SK-N-SH (cell line): ENCODE measurements around the gene INSRR. TPM values are rescaled to one million over a fixed set of nuclear protein-coding genes. Genes with fewer than 3 reads are reported as not detected.

Experiments
- CTCF ChIA-PET: fragments of 300-600, 350-600 bp; formaldehyde crosslinking; extraction: SDS; loops from one replicate; lab custom pipeline; 2021; lab: Yijun Ruan, JAX
- POLR2A ChIA-PET: fragments of 350-600 bp; sonication (Branson Sonifier 250); formaldehyde crosslinking; extraction: SDS; loops from one replicate; lab custom pipeline; 2020; ENCODE audit warnings: antibody characterized with exemption, inconsistent platforms; lab: Yijun Ruan, JAX
- DNase-seq: peaks from one replicate; pipeline ENCODE4 v3.0.0; 2012
- H2AFZ ChIP-seq: fragments of 200-600 bp; sonication (generic); 2 replicates; pipeline ENCODE4 v1.8.1; 2016; ENCODE audit warnings: antibody characterized with exemption, mild to moderate bottlenecking, low read depth
- H3F3A ChIP-seq: fragments of 200-600 bp; sonication (generic); replicated peaks from 2 replicates; pipeline ENCODE3; 2016; ENCODE audit warnings: antibody characterized with exemption, mild to moderate bottlenecking; ENCODE audit not compliant: insufficient read depth
- H3K27ac ChIP-seq, 2 experiments: fragments of 200-500 bp in 1 of 2; fragments of 200-600 bp in 1 of 2; sonication (Bioruptor generic) in 1 of 2; sonication (generic), shearing (Covaris generic) in 1 of 2; 2 replicates each; pipeline versions ENCODE4 v1.5.1 to v1.6.1; 2014 to 2016; ENCODE audit warnings: low read depth in 2 of 2, inconsistent platforms in 1 of 2, low read length in 1 of 2, mild to moderate bottlenecking in 1 of 2, mixed read lengths in 1 of 2
- H3K27me3 ChIP-seq: fragments of 200-600 bp; sonication (generic), shearing (Covaris generic); 2 replicates; pipeline ENCODE4 v1.6.1; 2016; ENCODE audit warnings: mixed run types; ENCODE audit not compliant: insufficient read depth
- H3K36me3 ChIP-seq, 2 experiments: fragments of 200-500 bp in 1 of 2; fragments of 200-600 bp in 1 of 2; sonication (Bioruptor generic) in 1 of 2; sonication (generic) in 1 of 2; replicated peaks in 1 of 2; 2 replicates each; pipeline versions ENCODE3 to v1.5.1; 2014 to 2016; ENCODE audit warnings: low read length in 1 of 2, mild to moderate bottlenecking in 1 of 2; ENCODE audit not compliant: insufficient read depth in 2 of 2, control insufficient read depth in 1 of 2
- H3K4me1 ChIP-seq, 2 experiments: fragments of 200-500 bp in 1 of 2; fragments of 200-600 bp in 1 of 2; sonication (Bioruptor generic) in 1 of 2; sonication (generic), shearing (Covaris generic) in 1 of 2; 2 replicates each; pipeline versions ENCODE4 v1.5.1 to v1.6.1; 2014 to 2016; ENCODE audit warnings: low read depth in 1 of 2, low read length in 1 of 2, mixed run types in 1 of 2; ENCODE audit not compliant: insufficient read depth in 2 of 2, control insufficient read depth in 1 of 2
- H3K4me2 ChIP-seq: fragments of 200-600 bp; sonication (generic), shearing (Covaris generic); 2 replicates; pipeline ENCODE4 v1.6.1; 2017; ENCODE audit warnings: mixed run types
- H3K4me3 ChIP-seq, 2 experiments: fragments of 200-500 bp in 1 of 2; fragments of 200-600 bp in 1 of 2; sonication (Bioruptor generic) in 1 of 2; sonication (generic), shearing (Covaris generic) in 1 of 2; 2 replicates each; pipeline versions ENCODE4 v1.5.1 to v1.8.1; 2014 to 2016; ENCODE audit warnings: low read depth in 2 of 2, inconsistent platforms in 1 of 2, low read length in 1 of 2, mild to moderate bottlenecking in 1 of 2, mixed read lengths in 1 of 2, moderate library complexity in 1 of 2
- H3K79me2 ChIP-seq: fragments of 200-600 bp; sonication (generic); 2 replicates; pipeline ENCODE4 v1.8.1; 2017; ENCODE audit warnings: mild to moderate bottlenecking; ENCODE audit not compliant: insufficient read depth
- H3K9ac ChIP-seq: fragments of 200-600 bp; sonication (generic); 2 replicates; pipeline ENCODE4 v1.6.1; 2017; ENCODE audit warnings: mixed run types
- H3K9me2 ChIP-seq: fragments of 200-600 bp; sonication (generic); 2 replicates; pipeline ENCODE4 v1.6.1; 2017; ENCODE audit warnings: mixed run types
- H3K9me3 ChIP-seq: fragments of 200-600 bp; sonication (generic); 2 replicates; pipeline ENCODE4 v1.6.1; 2017; ENCODE audit warnings: mixed run types, mild to moderate bottlenecking, moderate library complexity
- H4K20me1 ChIP-seq: fragments of 200-600 bp; sonication (generic); 2 replicates; pipeline ENCODE4 v1.6.1; 2017; ENCODE audit warnings: mild to moderate bottlenecking, mixed run types; ENCODE audit not compliant: insufficient read depth
- CHD2 ChIP-seq: fragments of 150-350 bp; IDR thresholded peaks from 2 replicates; pipeline ENCODE4 v1.6.1; 2018; ENCODE audit warnings: low read length; ENCODE audit not compliant: partially characterized antibody
- EP300 ChIP-seq, 2 experiments: IDR thresholded peaks; 2 replicates each; pipeline versions ENCODE4 v1.4.0 to v1.6.1; 2012; ENCODE audit warnings: borderline replicate concordance in 1 of 2, low read depth in 1 of 2, low read length in 1 of 2
- EZH2phosphoT487 ChIP-seq: fragments of 200-600 bp; sonication (generic); IDR thresholded peaks from 2 replicates; pipeline ENCODE4 v1.6.1; 2017; ENCODE audit warnings: low read depth, mixed run types, mild to moderate bottlenecking, antibody characterized with exemption, moderate library complexity, borderline replicate concordance
- FOXJ3 ChIP-seq: sonication (generic); formaldehyde crosslinking; IDR thresholded peaks from 2 replicates; pipeline ENCODE4 v1.5.1; 2020; ENCODE audit warnings: mild to moderate bottlenecking, missing genetic modification reagents
- FOXM1 ChIP-seq: IDR thresholded peaks from 2 replicates; pipeline ENCODE4 v1.4.0; 2012; ENCODE audit warnings: low read depth, mild to moderate bottlenecking
- GATA2 ChIP-seq: sonication (generic); formaldehyde crosslinking; IDR thresholded peaks from 2 replicates; pipeline ENCODE4 v1.5.0; 2020; ENCODE audit warnings: mild to moderate bottlenecking, missing genetic modification reagents
- MXI1 ChIP-seq: IDR thresholded peaks from 2 replicates; pipeline ENCODE4 v1.6.1; 2012; ENCODE audit warnings: mild to moderate bottlenecking, low read depth, low read length, improper control_type of control experiment
- POLR2AphosphoS5 ChIP-seq: IDR thresholded peaks from 2 replicates; pipeline ENCODE4 v1.6.1; 2012; ENCODE audit warnings: low read depth, low read length
- RAD21 ChIP-seq: IDR thresholded peaks from 2 replicates; pipeline ENCODE4 v1.6.1; 2012; ENCODE audit warnings: mild to moderate bottlenecking, low read length
- RFX5 ChIP-seq: IDR thresholded peaks from 2 replicates; pipeline ENCODE4 v1.6.1; 2012; ENCODE audit warnings: mild to moderate bottlenecking, improper control_type of control experiment, low read length
- RXRA ChIP-seq: IDR thresholded peaks from 2 replicates; pipeline ENCODE4 v1.4.0; 2012; ENCODE audit warnings: low read depth, mild to moderate bottlenecking, borderline replicate concordance
- SIN3A ChIP-seq: IDR thresholded peaks from 2 replicates; pipeline ENCODE4 v1.6.1; 2012; ENCODE audit warnings: low read depth, mild to moderate bottlenecking, low read length, moderate library complexity, borderline replicate concordance
- TAF1 ChIP-seq: IDR thresholded peaks from 2 replicates; pipeline ENCODE4 v1.6.1; 2012; ENCODE audit warnings: low read depth, mild to moderate bottlenecking, low read length, moderate library complexity, borderline replicate concordance
- TCF12 ChIP-seq: IDR thresholded peaks from 2 replicates; pipeline ENCODE4 v1.4.0; 2012
- TEAD4 ChIP-seq: IDR thresholded peaks from 2 replicates; pipeline ENCODE4 v1.4.0; 2012; ENCODE audit warnings: mild to moderate bottlenecking, borderline replicate concordance; ENCODE audit not compliant: insufficient read depth
- USF2 ChIP-seq: fragments of 150-350 bp; IDR thresholded peaks from 2 replicates; pipeline ENCODE4 v1.6.1; 2017; ENCODE audit warnings: antibody characterized with exemption, low read length, low read depth, borderline replicate concordance
- YY1 ChIP-seq: IDR thresholded peaks from 2 replicates; pipeline ENCODE4 v1.4.0; 2012; ENCODE audit warnings: low read depth, mild to moderate bottlenecking
- ZBTB33 ChIP-seq: IDR thresholded peaks from 2 replicates; pipeline ENCODE4 v1.4.0; 2012; ENCODE audit warnings: low read depth, borderline replicate concordance
- WGBS: methylation state at CpG from one replicate; pipeline ENCODE4 v1.1.6; 2017; ENCODE audit warnings: low lambda C conversion rate; 5-methylcytosine and 5-hydroxymethylcytosine counted together
- polyA plus RNA-seq, 3 experiments: library from polyadenylated mRNA; depleted of rRNA; stranded (reverse); fragments of >200 nt; gene quantifications; 2 replicates each; pipeline ENCODE4 v1.2.3, GENCODE V29; 2012
- TF ChIP-seq, protein P1 (sequence below): IDR thresholded peaks from 2 replicates; pipeline ENCODE4 v1.4.0; 2012; ENCODE audit warnings: low read depth, borderline replicate concordance
- TF ChIP-seq, protein P2 (sequence below): fragments of 200-600 bp; sonication (generic); IDR thresholded peaks from 2 replicates; pipeline ENCODE4 v1.6.1; 2017; ENCODE audit warnings: antibody characterized with exemption, mild to moderate bottlenecking, moderate library complexity

INSRR gene
- 0.20 and 0.63 TPM in 2 replicates for polyA plus RNA-seq (2012; rRNA removed)
- 0.15 and 0.47 TPM in 2 replicates for polyA plus RNA-seq (2012; cell fraction: cytosol; rRNA removed)
- polyA plus RNA-seq (2012; cell fraction: nucleus; rRNA removed), result 3.0 and 4.8 TPM in 2 replicates

DNA sequence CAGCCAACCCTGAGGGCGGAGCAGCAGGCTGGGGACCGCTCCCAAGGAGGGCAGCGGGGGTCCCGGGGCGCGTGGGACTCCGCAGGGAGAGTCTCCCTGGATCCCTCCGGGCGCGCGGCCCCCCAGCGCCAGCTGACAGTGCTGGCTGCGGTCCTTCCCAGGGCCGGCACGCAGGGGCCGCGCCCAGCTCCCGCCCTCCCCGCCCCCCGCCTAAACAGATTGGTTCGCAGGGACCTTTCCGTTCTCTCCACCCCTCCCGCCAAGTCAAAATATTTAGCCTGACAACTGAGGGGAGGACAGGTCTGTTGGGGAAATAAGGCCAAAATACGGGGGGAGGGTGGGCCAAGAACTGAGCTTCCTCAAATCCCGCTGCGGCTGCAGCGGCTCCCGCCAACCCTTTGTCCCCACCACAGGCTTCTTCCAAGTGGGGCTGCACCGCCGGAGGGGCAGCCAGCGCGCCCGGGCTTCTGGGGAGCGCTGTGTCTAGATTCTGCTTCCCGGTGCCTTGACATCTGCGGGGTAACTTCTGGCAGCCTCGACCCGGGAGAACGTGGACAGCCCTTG is at the start of gene INSRR:
INSRR (minus strand) TSS at position 159 of the 564 bp plus-strand sequence. CDS start 496 bp downstream, outside the sequence.
- CTCF ChIA-PET, result interaction anchor here (0.9 to 22.1 kb wide), 34 partner anchors 9 to 232 kb away, joined by 3 to 566 read pairs (median 10); partner anchors contain the start of genes CRABP2, HDGF, ISG20L2 and LRRC71
- POLR2A ChIA-PET, result interaction anchor here (1.0 to 6.4 kb wide), 11 partner anchors 18 to 133 kb away, joined by 3 to 97 read pairs (median 7); partner anchors contain the start of gene MRPL24
- H3K9ac ChIP-seq, result no peak within 1 kb of the TSS

More for the DNA sequence above, at the start of gene INSRR:
- Histone ChIP-seq H3K4me3 (peak within 1 kb of the TSS; percentile 54 to 64), H3K36me3 (no peaks in the 10 kb centered on the region), H2AFZ (no peak within 1 kb of the TSS), H3K27me3 (peaks cover 39% of the 10 kb centered on the region), H3K4me2 (peak within 1 kb of the TSS; percentile 91)
- peak; percentile 73 for DNase-seq
- WGBS, result 43% methylated on average over 6 of the region's 39 CpGs
- TF ChIP-seq GATA2 (CRISPR knock-in tag) (no peak), USF2 (no peak), YY1 (no peak), RFX5 (no peak), FOXM1 (no peak), RAD21 (no peak), ZBTB33 (no peak), TCF12 (no peak), EP300 (IDR thresholded peaks at IDR 0.05; ENCODE audit: borderline replicate concordance in 1 of 2, low read depth in 1 of 2, low read length in 1 of 2) (no peak), TAF1 (no peak), SIN3A (no peak), FOXJ3 (no peak), TEAD4 (no peak), POLR2AphosphoS5 (no peak), MXI1 (no peak), CHD2 (no peak), EZH2phosphoT487 (no peak), RXRA (no peak)
- TF ChIP-seq, protein P1, sequence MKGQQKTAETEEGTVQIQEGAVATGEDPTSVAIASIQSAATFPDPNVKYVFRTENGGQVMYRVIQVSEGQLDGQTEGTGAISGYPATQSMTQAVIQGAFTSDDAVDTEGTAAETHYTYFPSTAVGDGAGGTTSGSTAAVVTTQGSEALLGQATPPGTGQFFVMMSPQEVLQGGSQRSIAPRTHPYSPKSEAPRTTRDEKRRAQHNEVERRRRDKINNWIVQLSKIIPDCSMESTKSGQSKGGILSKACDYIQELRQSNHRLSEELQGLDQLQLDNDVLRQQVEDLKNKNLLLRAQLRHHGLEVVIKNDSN, result no peak
- TF ChIP-seq, protein P2, sequence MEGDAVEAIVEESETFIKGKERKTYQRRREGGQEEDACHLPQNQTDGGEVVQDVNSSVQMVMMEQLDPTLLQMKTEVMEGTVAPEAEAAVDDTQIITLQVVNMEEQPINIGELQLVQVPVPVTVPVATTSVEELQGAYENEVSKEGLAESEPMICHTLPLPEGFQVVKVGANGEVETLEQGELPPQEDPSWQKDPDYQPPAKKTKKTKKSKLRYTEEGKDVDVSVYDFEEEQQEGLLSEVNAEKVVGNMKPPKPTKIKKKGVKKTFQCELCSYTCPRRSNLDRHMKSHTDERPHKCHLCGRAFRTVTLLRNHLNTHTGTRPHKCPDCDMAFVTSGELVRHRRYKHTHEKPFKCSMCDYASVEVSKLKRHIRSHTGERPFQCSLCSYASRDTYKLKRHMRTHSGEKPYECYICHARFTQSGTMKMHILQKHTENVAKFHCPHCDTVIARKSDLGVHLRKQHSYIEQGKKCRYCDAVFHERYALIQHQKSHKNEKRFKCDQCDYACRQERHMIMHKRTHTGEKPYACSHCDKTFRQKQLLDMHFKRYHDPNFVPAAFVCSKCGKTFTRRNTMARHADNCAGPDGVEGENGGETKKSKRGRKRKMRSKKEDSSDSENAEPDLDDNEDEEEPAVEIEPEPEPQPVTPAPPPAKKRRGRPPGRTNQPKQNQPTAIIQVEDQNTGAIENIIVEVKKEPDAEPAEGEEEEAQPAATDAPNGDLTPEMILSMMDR, result no peak
- TF ChIP-seq, all 33 proteins: peak for 0
- H3K9me2 ChIP-seq, result no peaks in the 10 kb centered on the region
- H3F3A ChIP-seq, result peaks cover 4% of the 10 kb centered on the region
- H4K20me1 ChIP-seq, result no peaks in the 10 kb centered on the region
- H3K4me1 ChIP-seq, result peaks cover 3 to 75% of the 10 kb centered on the region in 2 experiments; a peak in 2 of 4 replicates
- peak within 1 kb of the TSS in 1 of 2 experiments; percentile 97; a peak in 2 of 4 replicates for H3K27ac ChIP-seq
- H3K9me3 ChIP-seq, result no peaks in the 10 kb centered on the region
- H3K79me2 ChIP-seq, result no peaks in the 10 kb centered on the region
